H1 (cell line): ENCODE results near the gene ZNRF3. TPM values are rescaled to one million over a fixed set of nuclear protein-coding genes. Genes with fewer than 3 reads are reported as not detected.

Experiments
- CTCF ChIA-PET: fragments of 300-600 bp; sonication (Branson Sonifier 250); formaldehyde crosslinking; loops from one replicate; lab custom pipeline; 2021; ENCODE audit not compliant: partially characterized antibody; lab: Charles Lee
- POLR2A ChIA-PET: fragments of 300-600 bp; sonication (Branson Sonifier 250); formaldehyde crosslinking; loops from one replicate; lab custom pipeline; 2021; ENCODE audit warnings: inconsistent platforms; ENCODE audit not compliant: partially characterized antibody; lab: Charles Lee
- DNase-seq, 2 experiments: peaks; one replicate each; pipeline versions ENCODE4 v3.0.0 to v3.0.0-alpha.2; 2010 to 2022; ENCODE audit warnings: low spot score in 2 of 2, low read depth in 1 of 2, mixed read lengths in 1 of 2
- FAIRE-seq: peaks from 2 replicates; lab custom pipeline; 2011; peaks lifted over from hg19 to GRCh38; lab: Jason Lieb, UNC
- H2AFZ ChIP-seq: 2 replicates; pipeline ENCODE4 v1.8.1; 2012; ENCODE audit warnings: low read length, inconsistent platforms
- H2AK5ac ChIP-seq: 2 replicates; pipeline ENCODE4 v1.6.1; 2013; ENCODE audit warnings: low read depth, low read length
- H2BK120ac ChIP-seq: replicated peaks from 2 replicates; pipeline ENCODE3; 2013; ENCODE audit warnings: low read depth, low read length, inconsistent platforms
- H2BK12ac ChIP-seq: 2 replicates; pipeline ENCODE4 v1.6.1; 2013; ENCODE audit warnings: low read depth, low read length
- H2BK15ac ChIP-seq: 2 replicates; pipeline ENCODE4 v1.6.1; 2013; ENCODE audit warnings: low read length
- H2BK20ac ChIP-seq: 2 replicates; pipeline ENCODE4 v1.6.1; 2013; ENCODE audit warnings: low read length
- H2BK5ac ChIP-seq: 2 replicates; pipeline ENCODE4 v1.6.1; 2013; ENCODE audit warnings: low read depth, low read length
- H3K14ac ChIP-seq: 2 replicates; pipeline ENCODE4 v1.6.1; 2013; ENCODE audit warnings: inconsistent platforms; ENCODE audit not compliant: insufficient read length
- H3K18ac ChIP-seq: 2 replicates; pipeline ENCODE4 v1.6.1; 2013; ENCODE audit warnings: low read length; ENCODE audit errors: extremely low read depth
- H3K23ac ChIP-seq: 2 replicates; pipeline ENCODE4 v1.6.1; 2013; ENCODE audit warnings: inconsistent platforms; ENCODE audit not compliant: insufficient read length
- H3K23me2 ChIP-seq: 2 replicates; pipeline ENCODE4 v1.6.1; 2013; ENCODE audit warnings: low read depth, low read length
- H3K27ac ChIP-seq: 2 replicates; pipeline ENCODE4 v1.6.1; 2011; ENCODE audit warnings: low read depth, low read length, inconsistent platforms
- H3K27me3 ChIP-seq, 4 experiments: replicated peaks in 1 of 4; 1 replicate in 1 of 4; 2 replicates in 3 of 4; pipeline versions ENCODE4 v1.6.1 to v1.8.1; 2011 to 2013; ENCODE audit warnings: low read length in 3 of 4, mild to moderate bottlenecking in 3 of 4, inconsistent platforms in 2 of 4, mixed read lengths in 2 of 4, moderate library complexity in 1 of 4; ENCODE audit not compliant: control insufficient read depth in 3 of 4, insufficient read depth in 3 of 4; ENCODE audit errors: extremely low read depth in 1 of 4
- H3K36me3 ChIP-seq, 4 experiments: 2 replicates each; pipeline versions ENCODE4 v1.6.1 to v1.8.1; 2011 to 2013; ENCODE audit warnings: mild to moderate bottlenecking in 4 of 4, low read length in 3 of 4, moderate library complexity in 2 of 4, control low read depth in 1 of 4, inconsistent platforms in 1 of 4; ENCODE audit not compliant: insufficient read depth in 4 of 4, control insufficient read depth in 2 of 4
- H3K4ac ChIP-seq: replicated peaks from 2 replicates; pipeline ENCODE3; 2013; ENCODE audit warnings: low read length, low read depth, mixed read lengths, inconsistent platforms; ENCODE audit not compliant: insufficient read length
- H3K4me1 ChIP-seq, 4 experiments: replicated peaks in 1 of 4; 1 replicate in 1 of 4; 2 replicates in 3 of 4; pipeline versions ENCODE4 v1.6.1 to v1.8.1; 2011 to 2013; ENCODE audit warnings: low read length in 3 of 4, inconsistent platforms in 2 of 4, mixed read lengths in 1 of 4; ENCODE audit not compliant: insufficient read depth in 4 of 4, control insufficient read depth in 3 of 4
- H3K4me2 ChIP-seq, 2 experiments: 2 replicates each; pipeline versions ENCODE4 v1.6.1 to v1.8.1; 2011 to 2013; ENCODE audit warnings: low read depth in 2 of 2, low read length in 2 of 2, control low read depth in 1 of 2, inconsistent platforms in 1 of 2, mild to moderate bottlenecking in 1 of 2; ENCODE audit not compliant: insufficient read depth in 1 of 2
- H3K4me3 ChIP-seq, 4 experiments: fragments of 200-600, 300-600 bp in 1 of 4; sonication (generic), shearing (Covaris generic), sonication (Bioruptor Twin) in 1 of 4; 2 replicates each; pipeline versions ENCODE4 v1.5.1 to v1.8.1; 2011 to 2016; ENCODE audit warnings: low read length in 4 of 4, low read depth in 3 of 4, control low read depth in 2 of 4, inconsistent platforms in 2 of 4, mild to moderate bottlenecking in 2 of 4, mixed read lengths in 1 of 4, moderate library complexity in 1 of 4; ENCODE audit not compliant: insufficient read depth in 2 of 4; ENCODE audit errors: extremely low read depth in 1 of 4
- H3K56ac ChIP-seq: replicated peaks from 2 replicates; pipeline ENCODE3; 2013; ENCODE audit warnings: low read depth, mild to moderate bottlenecking, mixed read lengths, low read length, inconsistent platforms; ENCODE audit not compliant: insufficient read length
- H3K79me1 ChIP-seq: 2 replicates; pipeline ENCODE4 v1.6.1; 2013; ENCODE audit warnings: low read depth, low read length, control low read depth
- H3K79me2 ChIP-seq, 2 experiments: 2 replicates each; pipeline versions ENCODE4 v1.6.1 to v1.8.1; 2012 to 2013; ENCODE audit warnings: low read length in 2 of 2, mild to moderate bottlenecking in 2 of 2, inconsistent platforms in 1 of 2; ENCODE audit not compliant: insufficient read depth in 2 of 2, control insufficient read depth in 1 of 2
- H3K9ac ChIP-seq, 4 experiments: replicated peaks in 1 of 4; 1 replicate in 1 of 4; 2 replicates in 3 of 4; pipeline versions ENCODE4 v1.6.1 to v1.8.1; 2011 to 2013; ENCODE audit warnings: low read depth in 3 of 4, low read length in 3 of 4, control low read depth in 2 of 4, mild to moderate bottlenecking in 2 of 4, moderate library complexity in 2 of 4, inconsistent platforms in 1 of 4; ENCODE audit errors: extremely low read depth in 1 of 4
- H3K9me3 ChIP-seq, 2 experiments: 2 replicates each; pipeline versions ENCODE4 v1.6.1 to v1.8.1; 2012 to 2013; ENCODE audit warnings: mild to moderate bottlenecking in 2 of 2, moderate library complexity in 2 of 2, control low read depth in 1 of 2, inconsistent platforms in 1 of 2, low read depth in 1 of 2, low read length in 1 of 2, mixed read lengths in 1 of 2; ENCODE audit not compliant: insufficient read depth in 2 of 2
- H4K20me1 ChIP-seq, 2 experiments: replicated peaks in 1 of 2; 2 replicates each; pipeline versions ENCODE3 to v1.8.1; 2011 to 2013; ENCODE audit warnings: inconsistent platforms in 2 of 2, low read length in 2 of 2, mild to moderate bottlenecking in 1 of 2; ENCODE audit not compliant: insufficient read depth in 2 of 2, control insufficient read depth in 1 of 2
- H4K5ac ChIP-seq: 2 replicates; pipeline ENCODE4 v1.6.1; 2013; ENCODE audit warnings: low read length, low read depth, mixed read lengths, inconsistent platforms; ENCODE audit not compliant: insufficient read length
- H4K8ac ChIP-seq: 2 replicates; pipeline ENCODE4 v1.8.0; 2013; ENCODE audit warnings: mild to moderate bottlenecking, moderate library complexity, low read length, inconsistent platforms; ENCODE audit not compliant: insufficient read depth; ENCODE audit errors: extremely low read depth
- H4K91ac ChIP-seq: replicated peaks from 2 replicates; pipeline ENCODE3; 2013; ENCODE audit warnings: low read length, mixed read lengths, inconsistent platforms; ENCODE audit not compliant: insufficient read length
- CBX8 ChIP-seq: fragments of 300-800, 300-1000 bp; sonication (generic); IDR thresholded peaks from 2 replicates; pipeline ENCODE4 v1.7.1; 2016; ENCODE audit warnings: low read depth, low read length, borderline replicate concordance
- CTCF ChIP-seq, 3 experiments: IDR thresholded peaks; 1 replicate in 2 of 3; 2 replicates in 1 of 3; pipeline versions ENCODE4 v1.5.1 to v1.6.1; 2011; ENCODE audit warnings: low read length in 3 of 3, mild to moderate bottlenecking in 3 of 3, inconsistent platforms in 2 of 3, low read depth in 1 of 3, moderate library complexity in 1 of 3; ENCODE audit not compliant: insufficient read depth in 1 of 3; ENCODE audit errors: control extremely low read depth in 1 of 3
- PHF8 ChIP-seq: fragments of 200-600 bp; sonication (generic); conservative IDR thresholded peaks from 2 replicates; pipeline ENCODE4 v1.7.1; 2012; ENCODE audit warnings: low read depth, mild to moderate bottlenecking, inconsistent platforms, low read length, moderate library complexity
- POU5F1 ChIP-seq: IDR thresholded peaks from 2 replicates; pipeline ENCODE4 v1.6.1; 2011; ENCODE audit warnings: low read depth, mild to moderate bottlenecking, low read length, moderate library complexity
- SIRT6 ChIP-seq: IDR thresholded peaks from one replicate; pipeline ENCODE4 v1.7.1; 2012; ENCODE audit warnings: low read length, inconsistent platforms
- WGBS, 2 experiments: shearing (Covaris generic) in 1 of 2; methylation state at CpG; one replicate each; pipeline versions ENCODE4 v1.1.6 to v1.1.7; 2013 to 2015; ENCODE audit warnings: low lambda C conversion rate in 2 of 2, mixed read lengths in 2 of 2, inconsistent platforms in 1 of 2, low coverage in 1 of 2, missing lambda C conversion rate in 1 of 2; ENCODE audit not compliant: insufficient replicate concordance in 2 of 2, insufficient coverage in 1 of 2, insufficient read length in 1 of 2; ENCODE audit errors: extremely low coverage in 1 of 2, missing lambda C conversion rate in 1 of 2; 5-methylcytosine and 5-hydroxymethylcytosine counted together
- polyA plus RNA-seq, 7 experiments: library from polyadenylated mRNA; depleted of rRNA in 3 of 7; stranded (reverse) in 5 of 7; unstranded in 2 of 7; fragments of >200 nt in 5 of 7; fragments of 200-250 nt in 2 of 7; gene quantifications; 1 replicate in 5 of 7; 2 replicates in 1 of 7; 4 replicates in 1 of 7; pipeline versions ENCODE4 v1.2.1 to v1.2.3, GENCODE V29; 2011 to 2013; ENCODE audit warnings: missing spikeins in 2 of 7, mixed read lengths in 2 of 7
- total RNA-seq: library from RNA; stranded (reverse); fragmentation: NEBNext Ultra II Directional; extraction: Animal tissue kit (Norgen Biotek cat#: 25700); gene quantifications from 2 replicates; pipeline ENCODE4 v1.2.1, GENCODE V29; 2021

The ZNRF3 gene
- total and polyA plus RNA-seq, 2 of the 8 experiments (the other 6 are each of a cell fraction or from before 2014, with no cell fraction given): 14.1 to 21.7 TPM

GRCh38 chr22:28911777-28912669 is 28.7 kb downstream of the ZNRF3 start:
- H3K9ac ChIP-seq: no peak overlapping the region
- no peak overlapping the region for H3K4me2 ChIP-seq
- FAIRE-seq (no peak), DNase-seq (no peak)
- no peak overlapping the region for H3K14ac ChIP-seq
- H4K20me1 ChIP-seq: peaks cover 15 to 18% of the 10 kb centered on the region in 2 experiments
- no peak overlapping the region for H2AK5ac ChIP-seq
- no peak overlapping the region for H4K8ac ChIP-seq
- no peak overlapping the region for H2AFZ ChIP-seq
- no peak overlapping the region for H2BK5ac ChIP-seq
- H3K18ac ChIP-seq: no peak overlapping the region
- POLR2A ChIA-PET: interaction anchor here (1.0 kb wide), 1 partner anchor 28 kb away, joined by 3 read pairs; no protein-coding TSS in a partner anchor
- WGBS, 2 experiments: 89% methylated on average over 10 of the region's 10 CpGs; no CpG with 5 or more reads in 1 of the 2 experiments
- H2BK120ac ChIP-seq: no peak overlapping the region
- H3K56ac ChIP-seq: no peak overlapping the region
- no peak overlapping the region for H2BK15ac ChIP-seq
- H2BK20ac ChIP-seq: no peak overlapping the region
- no peak overlapping the region for H2BK12ac ChIP-seq
- peaks cover 19 to 94% of the 10 kb centered on the region in 2 experiments for H3K79me2 ChIP-seq
- no peak overlapping the region for H4K5ac ChIP-seq
- no peak overlapping the region for H3K27ac ChIP-seq
- 0 out of 2 replicates have a peak, but pooled peaks cover 3% of the 10 kb centered on the region for H3K23me2 ChIP-seq
- H3K36me3 ChIP-seq: no peaks in the 10 kb centered on the region
- CTCF ChIA-PET: interaction anchor here (0.6 to 1.7 kb wide), 3 partner anchors 9 to 25 kb away, joined by 3 to 6 read pairs (median 4); no protein-coding TSS in a partner anchor
- H3K23ac ChIP-seq: no peak overlapping the region
- H3K27me3 ChIP-seq: no peaks in the 10 kb centered on the region
- H3K79me1 ChIP-seq: peaks cover 28% of the 10 kb centered on the region
- no peak overlapping the region for H3K4ac ChIP-seq
- H3K9me3 ChIP-seq: no peaks in the 10 kb centered on the region
- H3K4me3 ChIP-seq: no peak overlapping the region
- H4K91ac ChIP-seq: no peak overlapping the region
- peaks cover 1 to 11% (median 2%) of the 10 kb centered on the region in 4 experiments; a peak in 6 of 7 replicates for H3K4me1 ChIP-seq
- no peak for TF ChIP-seq PHF8
- TF ChIP-seq CTCF (IDR thresholded peaks at IDR 0.05; ENCODE audit: control extremely low read depth in 1 of 3, insufficient read depth in 1 of 3, low read depth in 1 of 3, low read length in 3 of 3): no peak
- TF ChIP-seq SIRT6: no peak
- TF ChIP-seq POU5F1: no peak
- TF ChIP-seq CBX8: no peak
